ENCODE measurements around the gene TTLL8.

- TF ChIP-seq CTCF (IDR thresholded peaks at IDR 0.05) (no peak), POLR2A (IDR thresholded peaks at IDR 0.05) (no peak)
Observed at GRCh38 chr22:49999946-50000586, 58.0 kb downstream of the TTLL8 start.
